Activated CD8-positive, alpha-beta memory T cell treated with anti-CD3 and anti-CD28 coated beads for 24 hours (primary cell): ENCODE data around the gene PRUNE2.

Source experiments
- DNase-seq: peaks from one replicate; pipeline ENCODE4 v3.0.0-alpha.2; 2020

Gene PRUNE2

GRCh38 chr9:76591256-76591950 lies 314.5 kb downstream of the PRUNE2 start:
- DNase-seq = no peak

- DNase-seq = no peak
Observed at GRCh38 chr9:76588316-76588715, 317.6 kb downstream of the PRUNE2 start.

- DNase-seq = no peak
Observed at GRCh38 chr9:76586390-76587314, 319.3 kb downstream of the PRUNE2 start.

- no peak for DNase-seq
Observed at GRCh38 chr9:76585487-76586389, 320.2 kb downstream of the PRUNE2 start.

- no peak for DNase-seq
Observed at GRCh38 chr9:76583256-76583655, 322.7 kb downstream of the PRUNE2 start.

GRCh38 chr9:76581731-76582130 lies 324.2 kb downstream of the PRUNE2 start:
- DNase-seq = no peak

- no peak for DNase-seq
Observed at GRCh38 chr9:76580820-76581219, 325.1 kb downstream of the PRUNE2 start.

GRCh38 chr9:76580188-76580587 lies 325.7 kb downstream of the PRUNE2 start:
- no peak for DNase-seq

GRCh38 chr9:76576344-76576743 lies 329.6 kb downstream of the PRUNE2 start:
- peak; percentile 75 for DNase-seq

GRCh38 chr9:76575761-76576160 lies 330.2 kb downstream of the PRUNE2 start:
- DNase-seq = no peak

GRCh38 chr9:76573905-76574760 lies 331.8 kb downstream of the PRUNE2 start:
- DNase-seq = no peak

- no peak for DNase-seq
Observed at GRCh38 chr9:76573408-76573807, 332.5 kb downstream of the PRUNE2 start.

GRCh38 chr9:76572151-76572550 lies 333.8 kb downstream of the PRUNE2 start:
- DNase-seq = no peak

GRCh38 chr9:76571743-76572146 lies 334.2 kb downstream of the PRUNE2 start:
- DNase-seq = no peak

GRCh38 chr9:76571288-76571687 lies 334.6 kb downstream of the PRUNE2 start:
- DNase-seq = no peak

GRCh38 chr9:76570826-76571225 lies 335.1 kb downstream of the PRUNE2 start:
- DNase-seq = no peak

- no peak for DNase-seq
Observed at GRCh38 chr9:76567086-76567485, 338.8 kb downstream of the PRUNE2 start.

- DNase-seq = no peak
Observed at GRCh38 chr9:76564297-76564696, 341.6 kb downstream of the PRUNE2 start.

- DNase-seq = no peak
Observed at GRCh38 chr9:76562511-76562911, 343.4 kb downstream of the PRUNE2 start.

- no peak for DNase-seq
Observed at GRCh38 chr9:76561900-76562299, 344.0 kb downstream of the PRUNE2 start.
